ENCODE data around the gene ARVCF. TPM values are rescaled to one million over a fixed set of nuclear protein-coding genes. Genes with fewer than 3 reads are reported as not detected.

Gene ARVCF
- polyA plus RNA-seq, 1 of the 3 experiments (the other 2 are of a cell fraction), result 27.4 TPM

GRCh38 chr22:20065896-20066616 is 49.4 kb upstream of the ARVCF start:
- TF ChIP-seq MEF2A (IDR thresholded peaks at IDR 0.05; ENCODE audit: borderline replicate concordance, low read depth) (no peak), RAD21 (IDR thresholded peaks at IDR 0.05; ENCODE audit: low read length) (no peak), RFX5 (IDR thresholded peaks at IDR 0.05; ENCODE audit: low read length) (no peak), ELF1 (IDR thresholded peaks at IDR 0.05) (no peak), GABPA (IDR thresholded peaks at IDR 0.05; ENCODE audit: low read depth) (no peak), YY1 (IDR thresholded peaks at IDR 0.05; ENCODE audit: low read depth) (no peak), GATA2 (CRISPR knock-in tag; IDR thresholded peaks at IDR 0.05) (no peak), SIN3A (IDR thresholded peaks at IDR 0.05; ENCODE audit: borderline replicate concordance, low read depth, low read length) (no peak), FOXM1 (IDR thresholded peaks at IDR 0.05; ENCODE audit: low read depth) (no peak), MAX (IDR thresholded peaks at IDR 0.05; ENCODE audit: low read depth) (no peak), IRF3 (IDR thresholded peaks at IDR 0.05; ENCODE audit: low read depth, low read length) (no peak), TCF12 (IDR thresholded peaks at IDR 0.05) (no peak), FOXJ3 (CRISPR knock-in tag; IDR thresholded peaks at IDR 0.05) (no peak), NRF1 (IDR thresholded peaks at IDR 0.05; ENCODE audit: low read depth, low read length) (no peak), USF2 (IDR thresholded peaks at IDR 0.05; ENCODE audit: borderline replicate concordance, low read depth, low read length) (no peak), RCOR1 (IDR thresholded peaks at IDR 0.05; ENCODE audit: low read length) (no peak), POLR2AphosphoS5 (IDR thresholded peaks at IDR 0.05; ENCODE audit: low read depth, low read length) (no peak)
- TF ChIP-seq, protein P1, sequence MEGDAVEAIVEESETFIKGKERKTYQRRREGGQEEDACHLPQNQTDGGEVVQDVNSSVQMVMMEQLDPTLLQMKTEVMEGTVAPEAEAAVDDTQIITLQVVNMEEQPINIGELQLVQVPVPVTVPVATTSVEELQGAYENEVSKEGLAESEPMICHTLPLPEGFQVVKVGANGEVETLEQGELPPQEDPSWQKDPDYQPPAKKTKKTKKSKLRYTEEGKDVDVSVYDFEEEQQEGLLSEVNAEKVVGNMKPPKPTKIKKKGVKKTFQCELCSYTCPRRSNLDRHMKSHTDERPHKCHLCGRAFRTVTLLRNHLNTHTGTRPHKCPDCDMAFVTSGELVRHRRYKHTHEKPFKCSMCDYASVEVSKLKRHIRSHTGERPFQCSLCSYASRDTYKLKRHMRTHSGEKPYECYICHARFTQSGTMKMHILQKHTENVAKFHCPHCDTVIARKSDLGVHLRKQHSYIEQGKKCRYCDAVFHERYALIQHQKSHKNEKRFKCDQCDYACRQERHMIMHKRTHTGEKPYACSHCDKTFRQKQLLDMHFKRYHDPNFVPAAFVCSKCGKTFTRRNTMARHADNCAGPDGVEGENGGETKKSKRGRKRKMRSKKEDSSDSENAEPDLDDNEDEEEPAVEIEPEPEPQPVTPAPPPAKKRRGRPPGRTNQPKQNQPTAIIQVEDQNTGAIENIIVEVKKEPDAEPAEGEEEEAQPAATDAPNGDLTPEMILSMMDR (IDR thresholded peaks at IDR 0.05), result no peak
- TF ChIP-seq, protein P2, sequence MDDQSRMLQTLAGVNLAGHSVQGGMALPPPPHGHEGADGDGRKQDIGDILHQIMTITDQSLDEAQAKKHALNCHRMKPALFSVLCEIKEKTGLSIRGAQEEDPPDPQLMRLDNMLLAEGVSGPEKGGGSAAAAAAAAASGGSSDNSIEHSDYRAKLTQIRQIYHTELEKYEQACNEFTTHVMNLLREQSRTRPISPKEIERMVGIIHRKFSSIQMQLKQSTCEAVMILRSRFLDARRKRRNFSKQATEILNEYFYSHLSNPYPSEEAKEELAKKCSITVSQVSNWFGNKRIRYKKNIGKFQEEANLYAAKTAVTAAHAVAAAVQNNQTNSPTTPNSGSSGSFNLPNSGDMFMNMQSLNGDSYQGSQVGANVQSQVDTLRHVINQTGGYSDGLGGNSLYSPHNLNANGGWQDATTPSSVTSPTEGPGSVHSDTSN (IDR thresholded peaks at IDR 0.05), result no peak

More at GRCh38 chr22:20065896-20066616, 49.4 kb upstream of the ARVCF start:
- Histone ChIP-seq H3K4me2 (no peak overlapping the region), H4K20me1 (ENCODE audit: insufficient read depth) (no peaks in the 10 kb centered on the region), H3K9ac (no peak overlapping the region), H3K9me3 (no peaks in the 10 kb centered on the region), H3K4me1 (ENCODE audit: control insufficient read depth in 1 of 2, insufficient read depth in 2 of 2, low read depth in 1 of 2, low read length in 1 of 2) (no peaks in the 10 kb centered on the region), H3K36me3 (replicated peaks in 1 of 2; ENCODE audit: control insufficient read depth in 1 of 2, insufficient read depth in 2 of 2, low read length in 1 of 2) (peaks cover 0 to 9% of the 10 kb centered on the region in 2 experiments), H3K27ac (ENCODE audit: low read depth in 2 of 2, low read length in 1 of 2) (no peak overlapping the region), H3K9me2 (no peaks in the 10 kb centered on the region), H3K79me2 (ENCODE audit: insufficient read depth) (no peaks in the 10 kb centered on the region), H2AFZ (ENCODE audit: low read depth) (no peak overlapping the region), H3K4me3 (ENCODE audit: low read depth in 2 of 2, low read length in 1 of 2) (no peak overlapping the region), H3K27me3 (ENCODE audit: insufficient read depth) (no peaks in the 10 kb centered on the region), H3F3A (replicated peaks; ENCODE audit: insufficient read depth) (no peaks in the 10 kb centered on the region)
- 88% methylated on average over 11 of the region's 14 CpGs for WGBS (ENCODE audit: low lambda C conversion rate)
- DNase-seq, result no peak
- ChIA-PET CTCF (no interaction called here), POLR2A (no interaction called here)

All from SK-N-SH (cell line).